Measurements from ENCODE around the gene RELCH.

The RELCH gene

DNA sequence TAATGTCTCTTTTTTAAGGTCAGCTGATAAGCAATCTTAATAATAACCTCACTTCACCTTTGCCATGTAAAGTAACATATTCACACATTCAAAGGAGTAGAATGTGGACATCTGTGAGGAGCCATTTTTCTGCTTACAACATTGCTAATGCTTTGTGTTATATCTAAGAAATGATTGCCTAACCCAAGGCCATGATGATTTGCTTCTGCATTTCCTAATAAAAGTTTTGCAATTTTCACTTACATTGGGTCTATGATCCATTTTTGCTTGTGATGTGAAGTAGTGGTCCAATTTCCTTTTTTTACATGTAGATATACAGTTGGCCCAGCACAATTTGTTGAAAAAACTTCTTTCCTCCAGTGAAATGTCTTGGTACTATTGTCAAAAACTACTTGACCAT is 22.0 kb downstream of the RELCH start:
- ATAC-seq (no peak), DNase-seq (no peak)
- Mint-ChIP-seq H3K9me3 (peaks cover 0 to 7% of the 10 kb centered on the region in 2 donors), H3K27me3 (no peaks in the 10 kb centered on the region), H3K4me3 (no peak overlapping the region), H3K27ac (no peak overlapping the region), H3K4me1 (peaks cover 28% of the 10 kb centered on the region)

DNA sequence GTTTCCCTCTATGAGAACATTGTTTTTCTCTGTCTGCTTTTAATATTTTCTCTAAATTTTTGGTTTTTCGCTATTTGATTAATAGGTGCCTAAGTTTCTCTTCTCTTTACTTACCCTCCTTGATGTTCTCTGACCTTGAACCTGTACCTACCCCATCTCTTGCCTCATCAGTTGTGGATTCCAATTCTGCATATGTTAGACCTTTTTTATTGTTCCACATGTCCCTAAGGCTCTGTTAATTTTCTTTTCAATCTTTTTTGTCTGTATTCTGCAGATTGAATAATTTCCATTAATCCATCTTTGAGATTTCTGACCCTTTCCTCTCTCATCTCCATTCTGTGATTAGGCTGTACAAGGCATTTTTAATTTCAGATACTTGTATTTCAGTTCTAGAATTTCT is 23.1 kb downstream of the RELCH start:
- peaks cover 18% of the 10 kb centered on the region for H3K4me1 Mint-ChIP-seq
- no peak overlapping the region for H3K27ac Mint-ChIP-seq
- no peaks in the 10 kb centered on the region for H3K27me3 Mint-ChIP-seq
- no peak overlapping the region for H3K4me3 Mint-ChIP-seq
- no peak for DNase-seq
- no peak for ATAC-seq
- H3K9me3 Mint-ChIP-seq: peaks cover 0 to 7% of the 10 kb centered on the region in 2 donors

GRCh38 chr18:62211325-62211828 is 24.3 kb downstream of the RELCH start:
- Mint-ChIP-seq H3K27ac (no peak overlapping the region), H3K27me3 (no peaks in the 10 kb centered on the region), H3K4me3 (no peak overlapping the region), H3K9me3 (peaks cover 0 to 7% of the 10 kb centered on the region in 2 donors), H3K4me1 (peaks cover 18% of the 10 kb centered on the region)
- no peak for ATAC-seq
- DNase-seq: no peak

GRCh38 chr18:62214790-62215189 is 27.7 kb downstream of the RELCH start:
- Mint-ChIP-seq H3K4me1 (peaks cover 21% of the 10 kb centered on the region), H3K27me3 (no peaks in the 10 kb centered on the region), H3K4me3 (no peak overlapping the region), H3K9me3 (peaks cover 0 to 7% of the 10 kb centered on the region in 2 donors), H3K27ac (no peak overlapping the region)
- DNase-seq: no peak
- ATAC-seq: no peak

- no peak overlapping the region for H3K27ac Mint-ChIP-seq
- DNase-seq (no peak), ATAC-seq (no peak)
- no peak overlapping the region for H3K4me3 Mint-ChIP-seq
- H3K9me3 Mint-ChIP-seq: peaks cover 0 to 5% of the 10 kb centered on the region in 2 donors
- no peaks in the 10 kb centered on the region for H3K4me1 Mint-ChIP-seq
- no peaks in the 10 kb centered on the region for H3K27me3 Mint-ChIP-seq
Observed at GRCh38 chr18:62224229-62224628, 37.2 kb downstream of the RELCH start.

DNA sequence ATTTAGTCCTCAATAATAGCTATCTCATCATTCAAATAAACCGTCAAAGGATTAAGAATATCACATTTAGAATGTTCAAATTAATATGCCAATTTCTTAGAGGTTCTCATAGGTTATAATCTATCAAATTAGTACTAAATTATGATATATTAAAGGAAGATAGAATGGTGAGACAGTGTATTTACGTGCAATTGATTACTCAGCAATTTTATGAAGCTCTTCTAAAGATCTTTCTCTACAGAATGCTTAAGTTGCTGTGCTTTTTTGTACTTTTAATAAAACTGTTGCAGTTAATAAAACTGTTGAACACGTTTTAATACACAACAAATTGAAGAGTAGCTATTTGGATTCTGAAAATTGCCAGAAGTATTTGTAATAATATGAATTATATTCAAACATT is 39.0 kb downstream of the RELCH start:
- Mint-ChIP-seq H3K27ac (no peak overlapping the region), H3K4me3 (no peak overlapping the region), H3K4me1 (no peaks in the 10 kb centered on the region), H3K27me3 (no peaks in the 10 kb centered on the region), H3K9me3 (peaks cover 0 to 5% of the 10 kb centered on the region in 2 donors)
- ATAC-seq: no peak
- no peak for DNase-seq

DNA sequence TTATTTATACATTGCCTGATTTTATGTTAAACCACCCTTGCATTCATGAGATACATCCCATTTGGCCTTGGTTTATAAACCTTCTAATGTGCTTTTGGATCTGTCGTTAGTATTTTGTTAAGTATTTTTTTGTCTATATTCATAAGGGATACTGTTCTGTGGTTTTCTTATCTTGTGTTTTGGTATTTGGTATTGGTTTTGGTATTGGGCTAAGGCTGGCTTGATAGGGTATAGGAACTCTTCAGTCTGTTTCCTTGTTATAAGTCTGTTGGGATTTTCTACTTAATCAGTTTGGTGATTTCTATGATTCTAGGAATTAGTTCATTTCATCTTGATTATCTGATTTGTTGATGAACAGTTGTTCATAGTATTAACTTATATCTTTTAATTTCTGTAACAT is 49.2 kb downstream of the RELCH start:
- Mint-ChIP-seq H3K4me3 (no peak overlapping the region), H3K9me3 (no peaks in the 10 kb centered on the region), H3K4me1 (peaks cover 6% of the 10 kb centered on the region), H3K27me3 (no peaks in the 10 kb centered on the region), H3K27ac (no peak overlapping the region)
- ATAC-seq: no peak
- DNase-seq: no peak

DNA sequence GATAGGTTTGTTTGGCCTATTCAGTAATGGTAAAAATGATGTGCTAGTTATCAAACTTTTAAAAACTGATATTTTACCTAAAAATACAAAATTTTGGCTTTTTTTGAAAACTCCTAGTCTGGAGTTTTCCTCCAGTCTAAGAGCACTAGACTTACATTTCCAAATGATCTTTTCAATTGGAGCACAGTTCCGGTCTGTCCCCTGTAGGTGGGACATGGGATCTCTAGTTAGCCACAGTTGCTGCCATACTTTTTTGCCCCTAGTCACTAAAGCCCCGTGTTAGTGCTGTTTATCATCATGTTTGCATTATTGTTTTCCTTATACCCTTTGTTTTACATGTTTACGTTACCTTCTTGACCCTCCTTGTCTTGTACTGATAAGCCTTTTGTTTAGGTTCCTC is 52.4 kb downstream of the RELCH start:
- DNase-seq (no peak), ATAC-seq (no peak)
- Mint-ChIP-seq H3K27me3 (no peaks in the 10 kb centered on the region), H3K27ac (no peak overlapping the region), H3K9me3 (no peaks in the 10 kb centered on the region), H3K4me3 (no peak overlapping the region), H3K4me1 (peaks cover 6% of the 10 kb centered on the region)

GRCh38 chr18:62242955-62243354 is 55.9 kb downstream of the RELCH start:
- Mint-ChIP-seq H3K27me3 (no peaks in the 10 kb centered on the region), H3K4me1 (no peaks in the 10 kb centered on the region), H3K4me3 (no peak overlapping the region), H3K27ac (no peak overlapping the region), H3K9me3 (no peaks in the 10 kb centered on the region)
- DNase-seq: no peak
- no peak for ATAC-seq

DNA sequence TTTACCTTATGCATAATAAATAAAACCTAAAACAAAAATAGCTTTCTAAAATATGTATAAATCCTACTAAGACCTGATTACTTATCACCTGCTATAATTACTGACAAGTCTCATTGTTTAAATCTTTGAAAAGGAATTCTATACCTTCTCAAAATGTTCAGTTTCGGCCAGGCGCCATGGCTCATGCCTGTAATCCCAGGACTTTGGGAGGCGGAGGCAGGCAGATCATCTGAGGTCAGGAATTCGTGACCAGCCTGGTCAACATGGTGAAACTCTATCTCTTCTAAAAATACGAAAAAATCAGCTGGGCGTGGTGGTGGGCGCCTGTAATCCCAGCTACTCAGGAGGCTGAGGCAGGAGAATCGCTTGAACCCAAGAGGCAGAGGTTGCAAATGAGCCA is 58.1 kb downstream of the RELCH start:
- Mint-ChIP-seq H3K9me3 (no peaks in the 10 kb centered on the region), H3K27ac (peak overlapping the region in 1 of 2 donors; percentile 42), H3K4me1 (no peaks in the 10 kb centered on the region), H3K27me3 (no peaks in the 10 kb centered on the region), H3K4me3 (no peak overlapping the region)
- no peak for DNase-seq
- no peak for ATAC-seq

DNA sequence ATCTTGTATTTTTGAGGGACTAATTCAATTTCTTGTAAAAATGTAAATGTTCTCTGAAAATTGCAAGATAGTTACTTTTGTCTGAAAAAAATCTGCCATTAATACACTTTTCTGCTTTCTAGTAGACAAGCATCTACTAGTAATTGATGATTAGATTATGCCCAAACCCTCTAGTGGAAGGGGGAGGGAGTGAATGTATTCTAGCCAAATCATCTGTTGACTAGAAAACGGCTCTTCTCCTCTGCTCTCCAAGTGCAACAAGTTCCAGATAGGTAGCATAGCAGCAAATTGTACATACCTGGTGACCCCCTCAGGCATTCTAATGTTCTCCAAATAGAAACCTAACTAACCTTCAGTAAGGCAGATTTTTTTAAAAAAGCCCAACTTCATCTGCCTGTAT is 58.6 kb downstream of the RELCH start:
- ATAC-seq (no peak), DNase-seq (no peak)
- H3K27me3 Mint-ChIP-seq: no peaks in the 10 kb centered on the region
- H3K4me3 Mint-ChIP-seq: no peak overlapping the region
- H3K4me1 Mint-ChIP-seq: no peaks in the 10 kb centered on the region
- H3K27ac Mint-ChIP-seq: peak overlapping the region in 1 of 2 donors; percentile 46
- H3K9me3 Mint-ChIP-seq: no peaks in the 10 kb centered on the region

DNA sequence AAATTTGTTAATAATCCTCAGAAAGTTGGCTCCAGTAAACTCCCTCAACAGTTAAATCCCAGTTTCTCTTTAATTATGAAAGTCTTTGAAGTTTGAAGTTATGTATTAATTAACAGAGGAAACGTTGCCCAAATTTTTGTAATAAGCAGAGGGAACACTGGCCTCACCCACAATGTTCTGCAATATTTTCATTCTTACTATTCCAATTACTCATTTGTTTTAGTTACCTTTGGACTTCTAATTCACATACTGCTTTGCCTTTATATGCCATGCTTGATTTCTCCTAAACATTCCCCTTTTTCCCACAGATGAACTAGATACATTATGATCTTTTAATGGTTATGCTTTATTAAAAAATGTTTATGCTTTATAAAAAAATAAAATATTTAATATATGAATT is 61.3 kb downstream of the RELCH start:
- no peak overlapping the region for H3K27ac Mint-ChIP-seq
- no peaks in the 10 kb centered on the region for H3K27me3 Mint-ChIP-seq
- H3K4me3 Mint-ChIP-seq: no peak overlapping the region
- ATAC-seq (no peak), DNase-seq (no peak)
- H3K4me1 Mint-ChIP-seq: no peaks in the 10 kb centered on the region
- no peaks in the 10 kb centered on the region for H3K9me3 Mint-ChIP-seq

- no peaks in the 10 kb centered on the region for H3K4me1 Mint-ChIP-seq
- H3K9me3 Mint-ChIP-seq: no peaks in the 10 kb centered on the region
- no peak overlapping the region for H3K4me3 Mint-ChIP-seq
- DNase-seq: peak; percentile 35 to 61
- H3K27me3 Mint-ChIP-seq: no peaks in the 10 kb centered on the region
- ATAC-seq: peak; percentile 64
- H3K27ac Mint-ChIP-seq: no peak overlapping the region
Observed at GRCh38 chr18:62249478-62250097, 62.5 kb downstream of the RELCH start.

GRCh38 chr18:62250475-62250874 is 63.4 kb downstream of the RELCH start:
- DNase-seq: no peak
- no peaks in the 10 kb centered on the region for H3K27me3 Mint-ChIP-seq
- no peak for ATAC-seq
- no peaks in the 10 kb centered on the region for H3K9me3 Mint-ChIP-seq
- H3K4me1 Mint-ChIP-seq: no peaks in the 10 kb centered on the region
- H3K27ac Mint-ChIP-seq: no peak overlapping the region
- H3K4me3 Mint-ChIP-seq: no peak overlapping the region

- no peaks in the 10 kb centered on the region for H3K4me1 Mint-ChIP-seq
- no peak for DNase-seq
- H3K27me3 Mint-ChIP-seq: no peaks in the 10 kb centered on the region
- no peaks in the 10 kb centered on the region for H3K9me3 Mint-ChIP-seq
- no peak for ATAC-seq
- no peak overlapping the region for H3K4me3 Mint-ChIP-seq
- peak overlapping the region in 1 of 2 donors; percentile 64 for H3K27ac Mint-ChIP-seq
Observed at GRCh38 chr18:62258093-62258492, 71.0 kb downstream of the RELCH start.

GRCh38 chr18:62258616-62259015 is 71.6 kb downstream of the RELCH start:
- Mint-ChIP-seq H3K27ac (peak overlapping the region in 1 of 2 donors; percentile 64), H3K4me1 (no peaks in the 10 kb centered on the region), H3K27me3 (no peaks in the 10 kb centered on the region), H3K9me3 (no peaks in the 10 kb centered on the region), H3K4me3 (no peak overlapping the region)
- DNase-seq (no peak), ATAC-seq (no peak)

DNA sequence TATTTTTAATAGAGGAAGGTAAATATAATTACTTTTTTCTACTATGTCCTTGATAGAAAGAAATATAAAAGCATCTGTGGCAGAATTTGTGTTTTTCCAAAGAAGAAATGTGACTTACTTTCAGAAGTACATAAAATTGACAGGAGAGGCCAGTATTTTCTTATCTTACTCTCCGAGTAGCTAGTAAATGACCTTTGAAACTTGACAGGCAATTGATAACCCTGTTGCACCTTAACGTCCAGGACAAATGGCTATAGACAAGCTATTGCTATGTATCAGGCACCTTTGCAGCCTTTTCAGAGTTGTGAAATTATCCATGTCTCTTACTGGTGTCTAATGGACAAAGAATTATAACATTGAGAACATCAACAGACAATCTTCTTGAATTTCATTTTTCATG is 75.0 kb downstream of the RELCH start:
- Mint-ChIP-seq H3K27ac (no peak overlapping the region), H3K27me3 (no peaks in the 10 kb centered on the region), H3K4me3 (no peak overlapping the region), H3K4me1 (no peaks in the 10 kb centered on the region), H3K9me3 (no peaks in the 10 kb centered on the region)
- ATAC-seq (no peak), DNase-seq (no peak)
